ENCODE results near the gene ICA1. TPM values are rescaled to one million over a fixed set of nuclear protein-coding genes. Genes with fewer than 3 reads are reported as not detected.

Gene ICA1
- total and polyA plus RNA-seq, 2 of the 13 experiments (the other 11 are each of a cell fraction or from before 2014, with no cell fraction given) = 0.29 TPM; not detected in 1

DNA sequence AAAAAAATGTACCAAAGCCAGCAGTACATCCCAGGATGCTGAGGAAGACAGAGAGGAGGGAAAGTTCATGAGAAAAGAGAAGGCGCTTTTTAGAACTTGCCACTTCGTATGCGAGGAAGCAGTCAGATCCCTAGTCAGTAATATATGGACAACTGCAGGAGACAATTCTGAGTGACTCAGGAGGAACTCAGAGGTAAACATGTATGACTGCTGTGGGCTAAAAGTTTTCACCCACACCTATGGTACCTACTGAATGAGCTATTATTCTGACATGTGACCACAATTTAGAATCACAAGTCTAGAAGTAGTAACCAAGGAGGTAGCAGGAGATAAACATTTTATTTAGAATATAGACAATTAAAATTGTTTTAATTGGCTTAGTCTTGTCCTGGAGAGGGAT lies 126.5 kb downstream of the ICA1 start (continued):
- TF ChIP-seq, protein P1, sequence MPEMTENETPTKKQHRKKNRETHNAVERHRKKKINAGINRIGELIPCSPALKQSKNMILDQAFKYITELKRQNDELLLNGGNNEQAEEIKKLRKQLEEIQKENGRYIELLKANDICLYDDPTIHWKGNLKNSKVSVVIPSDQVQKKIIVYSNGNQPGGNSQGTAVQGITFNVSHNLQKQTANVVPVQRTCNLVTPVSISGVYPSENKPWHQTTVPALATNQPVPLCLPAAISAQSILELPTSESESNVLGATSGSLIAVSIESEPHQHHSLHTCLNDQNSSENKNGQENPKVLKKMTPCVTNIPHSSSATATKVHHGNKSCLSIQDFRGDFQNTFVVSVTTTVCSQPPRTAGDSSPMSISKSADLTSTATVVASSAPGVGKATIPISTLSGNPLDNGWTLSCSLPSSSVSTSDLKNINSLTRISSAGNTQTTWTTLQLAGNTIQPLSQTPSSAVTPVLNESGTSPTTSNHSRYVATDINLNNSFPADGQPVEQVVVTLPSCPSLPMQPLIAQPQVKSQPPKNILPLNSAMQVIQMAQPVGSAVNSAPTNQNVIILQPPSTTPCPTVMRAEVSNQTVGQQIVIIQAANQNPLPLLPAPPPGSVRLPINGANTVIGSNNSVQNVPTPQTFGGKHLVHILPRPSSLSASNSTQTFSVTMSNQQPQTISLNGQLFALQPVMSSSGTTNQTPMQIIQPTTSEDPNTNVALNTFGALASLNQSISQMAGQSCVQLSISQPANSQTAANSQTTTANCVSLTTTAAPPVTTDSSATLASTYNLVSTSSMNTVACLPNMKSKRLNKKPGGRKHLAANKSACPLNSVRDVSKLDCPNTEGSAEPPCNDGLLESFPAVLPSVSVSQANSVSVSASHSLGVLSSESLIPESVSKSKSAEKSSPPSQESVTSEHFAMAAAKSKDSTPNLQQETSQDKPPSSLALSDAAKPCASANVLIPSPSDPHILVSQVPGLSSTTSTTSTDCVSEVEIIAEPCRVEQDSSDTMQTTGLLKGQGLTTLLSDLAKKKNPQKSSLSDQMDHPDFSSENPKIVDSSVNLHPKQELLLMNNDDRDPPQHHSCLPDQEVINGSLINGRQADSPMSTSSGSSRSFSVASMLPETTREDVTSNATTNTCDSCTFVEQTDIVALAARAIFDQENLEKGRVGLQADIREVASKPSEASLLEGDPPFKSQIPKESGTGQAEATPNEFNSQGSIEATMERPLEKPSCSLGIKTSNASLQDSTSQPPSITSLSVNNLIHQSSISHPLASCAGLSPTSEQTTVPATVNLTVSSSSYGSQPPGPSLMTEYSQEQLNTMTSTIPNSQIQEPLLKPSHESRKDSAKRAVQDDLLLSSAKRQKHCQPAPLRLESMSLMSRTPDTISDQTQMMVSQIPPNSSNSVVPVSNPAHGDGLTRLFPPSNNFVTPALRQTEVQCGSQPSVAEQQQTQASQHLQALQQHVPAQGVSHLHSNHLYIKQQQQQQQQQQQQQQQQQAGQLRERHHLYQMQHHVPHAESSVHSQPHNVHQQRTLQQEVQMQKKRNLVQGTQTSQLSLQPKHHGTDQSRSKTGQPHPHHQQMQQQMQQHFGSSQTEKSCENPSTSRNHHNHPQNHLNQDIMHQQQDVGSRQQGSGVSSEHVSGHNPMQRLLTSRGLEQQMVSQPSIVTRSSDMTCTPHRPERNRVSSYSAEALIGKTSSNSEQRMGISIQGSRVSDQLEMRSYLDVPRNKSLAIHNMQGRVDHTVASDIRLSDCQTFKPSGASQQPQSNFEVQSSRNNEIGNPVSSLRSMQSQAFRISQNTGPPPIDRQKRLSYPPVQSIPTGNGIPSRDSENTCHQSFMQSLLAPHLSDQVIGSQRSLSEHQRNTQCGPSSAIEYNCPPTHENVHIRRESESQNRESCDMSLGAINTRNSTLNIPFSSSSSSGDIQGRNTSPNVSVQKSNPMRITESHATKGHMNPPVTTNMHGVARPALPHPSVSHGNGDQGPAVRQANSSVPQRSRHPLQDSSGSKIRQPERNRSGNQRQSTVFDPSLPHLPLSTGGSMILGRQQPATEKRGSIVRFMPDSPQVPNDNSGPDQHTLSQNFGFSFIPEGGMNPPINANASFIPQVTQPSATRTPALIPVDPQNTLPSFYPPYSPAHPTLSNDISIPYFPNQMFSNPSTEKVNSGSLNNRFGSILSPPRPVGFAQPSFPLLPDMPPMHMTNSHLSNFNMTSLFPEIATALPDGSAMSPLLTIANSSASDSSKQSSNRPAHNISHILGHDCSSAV (CRISPR knock-in tag; IDR thresholded peaks at IDR 0.05; ENCODE audit: borderline replicate concordance) = no peak
- TF ChIP-seq GTF3A (CRISPR knock-in tag; conservative IDR thresholded peaks at IDR 0.05) = no peak
- TF ChIP-seq NBN (conservative IDR thresholded peaks at IDR 0.05) = no peak
- no peak for TF ChIP-seq TOE1 (CRISPR knock-in tag; IDR thresholded peaks at IDR 0.05)

DNA sequence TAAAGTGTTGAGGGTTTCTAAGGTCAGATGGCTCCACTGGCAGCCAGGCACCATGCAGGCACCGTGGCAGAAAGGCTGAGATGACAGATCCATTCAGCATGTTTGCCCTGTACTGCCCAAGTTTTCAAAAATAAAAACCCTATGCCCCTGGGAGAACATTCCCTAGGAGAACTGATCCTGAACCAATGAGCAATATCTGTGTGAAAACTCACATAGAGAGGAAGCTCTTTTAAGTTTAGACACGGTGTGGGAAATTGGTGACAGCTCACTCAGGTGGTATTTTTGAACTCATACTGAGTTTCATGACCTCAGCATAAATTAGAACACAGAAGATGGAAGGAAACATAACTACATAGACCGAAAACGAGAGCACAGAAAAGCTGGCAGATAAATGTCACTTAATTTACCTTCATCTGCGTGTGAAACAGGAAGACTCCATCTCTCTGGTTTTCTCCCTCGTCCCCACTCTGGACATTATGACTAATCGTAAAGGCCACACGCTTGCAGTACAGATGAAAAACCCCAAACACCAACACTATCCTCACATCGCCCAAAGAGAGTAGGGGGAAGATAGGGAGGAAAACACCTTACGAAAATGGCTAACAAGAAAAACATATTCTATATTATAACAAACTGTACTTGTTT lies 127.8 kb downstream of the ICA1 start:
- no peak for FAIRE-seq
- no peaks in the 10 kb centered on the region for H3K4me1 ChIP-seq (ENCODE audit: insufficient read depth, low read length)
- H3K27ac ChIP-seq (ENCODE audit: extremely low read length, insufficient read depth, low read length) = no peak overlapping the region
- H3K27me3 ChIP-seq (ENCODE audit: control insufficient read depth in 1 of 2, insufficient read depth in 2 of 2, low read length in 2 of 2) = no peaks in the 10 kb centered on the region; a peak in 1 of 5 replicates
- no peak overlapping the region for H2AFZ ChIP-seq (ENCODE audit: low read length)
- ChIA-PET POLR2A (no interaction called here), CTCF (ENCODE audit: low intra/inter-chr PET ratio, low total read pairs) (no interaction called here)
- ATAC-seq = no peak
- H3K9me3 ChIP-seq (ENCODE audit: low read length) = no peaks in the 10 kb centered on the region
- intact Hi-C loops (cut with micrococcal nuclease; ENCODE audit: unreplicated experiment) (no loop called here), in situ Hi-C loops (cut with HindIII; ENCODE audit: extremely low pct_ligation_motif_present, low pct_unique_long_range_greater_than_20kb) (no loop called here)
- H4K20me1 ChIP-seq (ENCODE audit: insufficient read depth, low read length) = no peaks in the 10 kb centered on the region
- WGBS (ENCODE audit: low lambda C conversion rate) = 33% methylated on average over 10 of the region's 10 CpGs
- H3K4me3 ChIP-seq (replicated peaks in 1 of 3; ENCODE audit: insufficient read depth in 1 of 3, low read depth in 2 of 3, low read length in 3 of 3) = no peak overlapping the region
- H3K4me2 ChIP-seq (ENCODE audit: low read depth, low read length) = no peak overlapping the region
- no TSS peak for BruUV-seq (replicated peaks)
- H3K9ac ChIP-seq (ENCODE audit: insufficient read depth, low read depth, low read length) = no peak overlapping the region
- no peaks in the 10 kb centered on the region for H3K36me3 ChIP-seq (replicated peaks in 1 of 2; ENCODE audit: control insufficient read depth in 1 of 2, insufficient read depth in 2 of 2, low read length in 2 of 2)
- DNase-seq (ENCODE audit: low spot score) = no peak
- no peaks in the 10 kb centered on the region for H3K79me2 ChIP-seq (ENCODE audit: insufficient read depth, low read length)
- TF ChIP-seq TMF1 (CRISPR knock-in tag; IDR thresholded peaks at IDR 0.05; ENCODE audit: low read depth) (no peak), ERF (CRISPR knock-in tag; IDR thresholded peaks at IDR 0.05) (no peak), NPAS2 (CRISPR knock-in tag; IDR thresholded peaks at IDR 0.05; ENCODE audit: borderline replicate concordance) (no peak), SMYD3 (CRISPR knock-in tag; IDR thresholded peaks at IDR 0.05) (no peak), ZNF484 (CRISPR knock-in tag; IDR thresholded peaks at IDR 0.05; ENCODE audit: borderline replicate concordance, low read depth) (no peak), NFE2L1 (CRISPR knock-in tag; IDR thresholded peaks at IDR 0.05; ENCODE audit: borderline replicate concordance) (no peak), MAFK (conservative IDR thresholded peaks at IDR 0.05 in 1 of 2, IDR thresholded peaks at IDR 0.05 in 1 of 2; ENCODE audit: low read length in 2 of 2) (peak; percentile 10 to 49; a peak in 2 of 4 replicates), ZNF552 (CRISPR knock-in tag; IDR thresholded peaks at IDR 0.05; ENCODE audit: borderline replicate concordance) (no peak)
- TF ChIP-seq, protein P2, sequence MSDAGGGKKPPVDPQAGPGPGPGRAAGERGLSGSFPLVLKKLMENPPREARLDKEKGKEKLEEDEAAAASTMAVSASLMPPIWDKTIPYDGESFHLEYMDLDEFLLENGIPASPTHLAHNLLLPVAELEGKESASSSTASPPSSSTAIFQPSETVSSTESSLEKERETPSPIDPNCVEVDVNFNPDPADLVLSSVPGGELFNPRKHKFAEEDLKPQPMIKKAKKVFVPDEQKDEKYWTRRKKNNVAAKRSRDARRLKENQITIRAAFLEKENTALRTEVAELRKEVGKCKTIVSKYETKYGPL (CRISPR knock-in tag; IDR thresholded peaks at IDR 0.05) = no peak
